Stimulated activated CD8-positive, alpha-beta memory T cell treated with anti-CD3 and anti-CD28 coated beads, Interleukin-7, amount 100 ng/mL, for 1 hour (primary cell): ENCODE data around the gene LAMA2.
"Not testable (repeated sequence)": the region's sequence is repeated elsewhere in the genome, so short reads cannot be mapped to it uniquely, and the experiment has no call there.

Experiments
- DNase-seq, 2 donors: peaks; one replicate each; pipeline ENCODE4 v3.0.0-alpha.2; 2020; ENCODE audit warnings: low read depth in 2 of 2

Gene LAMA2

GRCh38 chr6:129124347-129124746 is 241.4 kb downstream of the LAMA2 start:
- DNase-seq = no peak

DNA sequence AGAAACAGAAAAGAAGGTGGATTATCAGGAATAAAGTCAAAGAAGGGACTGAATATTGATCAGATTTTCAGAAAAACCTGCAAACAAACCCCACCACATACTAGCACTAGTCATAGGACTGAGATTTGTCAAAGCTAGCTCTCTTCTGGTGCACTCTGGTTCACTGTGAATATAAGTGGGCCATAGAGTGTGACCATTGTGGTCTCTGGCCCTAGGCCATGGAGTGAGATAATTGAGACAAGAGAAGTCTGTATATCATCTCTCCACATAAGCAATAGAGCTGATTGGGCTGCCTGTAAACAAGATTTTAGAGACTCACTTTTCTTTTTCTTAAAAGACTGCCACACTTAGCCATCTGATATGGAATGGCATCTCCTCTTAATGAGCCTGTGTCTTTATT is 247.2 kb downstream of the LAMA2 start:
- no peak for DNase-seq

GRCh38 chr6:129130959-129131681 is 248.2 kb downstream of the LAMA2 start:
- DNase-seq = no peak

- DNase-seq = no peak
These were observed 250.8 kb downstream of the LAMA2 start for GRCh38 chr6:129133770-129134192.

DNA sequence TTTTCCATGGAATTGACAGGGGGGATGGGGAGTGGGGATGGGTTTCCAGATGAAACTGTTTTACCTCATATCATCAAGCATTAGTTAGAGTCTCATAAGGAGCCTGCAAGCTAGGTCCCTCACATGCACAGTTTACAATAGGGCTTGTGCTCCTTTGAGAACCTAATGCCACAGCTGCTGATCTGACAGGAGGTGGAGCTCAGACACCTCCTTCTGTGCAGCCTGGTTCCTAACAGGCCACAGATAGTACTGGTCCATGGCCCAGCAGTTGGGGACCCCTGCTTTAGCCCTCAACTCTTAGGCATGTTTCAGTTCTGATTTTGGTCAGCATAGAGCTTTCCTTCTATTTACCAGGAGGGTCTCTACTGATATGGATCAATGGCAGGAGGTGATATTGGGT is 251.6 kb downstream of the LAMA2 start:
- no peak for DNase-seq

- no peak for DNase-seq
These were observed 252.5 kb downstream of the LAMA2 start for GRCh38 chr6:129135451-129135850.

GRCh38 chr6:129136751-129137150 is 253.8 kb downstream of the LAMA2 start:
- no peak for DNase-seq

DNA sequence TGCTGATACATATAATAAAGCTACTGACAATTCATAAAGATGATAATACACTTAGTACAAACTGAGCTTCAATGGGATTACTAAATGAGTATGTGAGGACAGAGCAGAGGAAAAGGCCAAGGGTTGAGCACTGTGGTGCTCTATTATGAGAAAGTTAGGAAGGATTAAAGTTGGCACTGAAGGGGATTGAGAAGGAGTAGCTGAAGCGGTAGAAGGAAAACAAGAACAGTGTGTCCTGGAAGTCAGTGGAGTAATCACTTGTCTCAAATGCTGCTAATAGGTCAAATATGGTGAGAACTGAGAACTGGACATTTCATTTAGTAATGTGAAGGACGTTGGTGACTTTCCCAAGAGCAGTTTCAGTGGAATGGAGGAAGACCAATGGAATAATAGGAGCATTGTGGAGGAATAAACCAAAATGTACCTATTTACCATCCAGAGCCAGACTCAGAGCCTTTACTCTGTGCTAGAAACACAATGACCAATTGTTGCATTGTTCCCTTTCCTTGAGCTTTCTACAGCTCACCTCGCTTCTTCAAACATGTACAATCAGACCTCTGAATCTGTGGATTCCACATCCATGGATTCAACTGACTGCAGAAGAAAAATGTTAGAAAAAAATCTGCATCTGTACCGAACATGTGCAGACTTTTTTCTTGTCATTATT is 255.9 kb downstream of the LAMA2 start:
- DNase-seq = no peak

GRCh38 chr6:129140526-129140925 is 257.6 kb downstream of the LAMA2 start:
- DNase-seq = no peak

DNA sequence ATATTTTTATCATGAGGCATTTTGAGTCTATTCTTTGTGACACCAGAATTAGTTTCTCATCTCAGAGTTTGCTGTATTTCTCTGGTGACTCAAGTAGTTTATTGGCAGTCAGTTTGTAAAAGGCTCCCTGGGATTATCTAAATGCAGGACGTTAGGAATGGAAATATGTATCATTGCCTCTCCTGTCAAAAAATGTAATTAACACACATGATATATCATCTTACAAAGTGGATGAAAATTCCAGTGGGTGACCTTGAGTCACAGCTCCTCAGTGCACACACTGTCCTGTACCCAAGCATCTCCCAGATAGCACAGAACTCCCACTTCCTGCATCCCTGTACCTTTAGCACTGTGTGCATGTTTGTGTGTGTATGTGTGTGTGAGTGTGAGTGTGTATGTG is 258.6 kb downstream of the LAMA2 start:
- no peak for DNase-seq

DNA sequence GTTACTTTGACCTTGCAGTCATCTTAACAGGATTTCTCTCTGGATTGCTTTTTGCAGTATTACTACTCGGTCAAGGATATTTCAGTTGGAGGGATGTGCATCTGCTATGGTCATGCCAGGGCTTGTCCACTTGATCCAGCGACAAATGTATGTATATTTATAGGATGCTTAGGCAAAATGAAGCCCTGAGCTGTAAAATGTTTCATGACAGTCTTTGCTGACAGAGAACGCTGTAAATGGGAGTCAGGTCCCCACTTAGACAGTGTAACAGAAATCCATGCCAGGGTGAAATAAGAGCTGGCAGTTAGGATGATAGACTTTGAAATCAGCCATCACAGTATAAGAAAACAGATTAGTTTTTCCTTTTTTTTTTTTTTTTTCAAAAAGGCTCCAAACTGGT is 264.0 kb downstream of the LAMA2 start:
- DNase-seq = no peak

- no peak for DNase-seq
These were observed 267.6 kb downstream of the LAMA2 start for GRCh38 chr6:129150507-129150906.

- no peak for DNase-seq
These were observed 270.3 kb downstream of the LAMA2 start for GRCh38 chr6:129153257-129153656.

- not testable (repeated sequence) for DNase-seq
These were observed 276.3 kb downstream of the LAMA2 start for GRCh38 chr6:129159242-129159641.

DNA sequence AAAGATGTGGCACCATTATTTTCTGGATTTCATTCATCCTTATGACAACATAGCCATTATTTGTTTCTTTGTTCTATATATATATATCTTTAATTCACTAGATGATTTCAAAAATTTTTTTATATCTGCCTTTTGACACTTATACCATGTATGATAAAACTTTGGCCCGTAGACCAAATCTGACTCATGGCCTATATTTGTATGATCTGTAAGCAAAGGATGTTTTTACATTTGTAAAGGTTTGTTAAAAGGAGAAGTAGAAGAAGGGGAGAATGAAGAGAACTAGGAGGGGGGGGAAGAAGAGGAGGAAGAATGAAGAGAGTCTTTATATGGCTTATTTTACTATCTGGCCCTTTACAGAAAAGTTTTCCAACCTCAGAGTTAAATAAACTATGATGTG is 279.7 kb downstream of the LAMA2 start:
- DNase-seq = no peak

DNA sequence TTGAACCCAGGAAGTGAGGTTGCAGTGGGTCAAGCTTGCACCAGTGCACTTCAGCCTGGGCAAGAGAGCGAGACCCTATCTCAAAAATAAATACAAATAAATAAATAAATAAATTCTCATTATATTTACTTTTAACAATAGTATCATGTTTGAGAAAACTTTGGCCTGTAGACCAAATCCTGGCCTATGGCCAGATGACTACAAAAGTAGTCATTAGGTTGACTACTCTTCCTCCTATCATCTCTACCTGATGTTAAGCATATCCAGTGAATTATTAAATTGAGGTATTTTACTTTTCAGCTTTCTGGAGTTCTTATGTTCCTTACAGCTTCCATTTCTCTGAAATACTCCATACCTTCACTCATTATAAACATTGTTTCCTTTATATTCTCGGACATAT is 280.6 kb downstream of the LAMA2 start:
- DNase-seq = no peak

DNA sequence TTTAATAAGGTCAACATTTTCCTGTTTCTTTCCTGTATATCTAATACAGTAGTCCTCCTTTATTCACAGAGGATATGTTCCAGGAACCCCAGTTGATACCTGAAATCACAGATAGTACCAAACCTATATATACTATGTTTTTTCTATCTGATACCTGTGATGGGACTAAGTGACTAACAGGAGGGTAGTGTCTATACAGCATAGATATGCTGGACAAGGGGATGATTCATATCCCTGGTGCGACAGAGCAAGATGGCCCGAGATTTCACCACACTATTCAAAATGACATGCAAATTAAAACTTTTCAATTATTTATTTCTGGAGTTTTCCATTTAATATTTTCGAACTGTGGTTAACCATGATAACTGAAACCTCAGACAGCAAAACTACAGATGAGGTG is 281.1 kb downstream of the LAMA2 start:
- no peak for DNase-seq

DNA sequence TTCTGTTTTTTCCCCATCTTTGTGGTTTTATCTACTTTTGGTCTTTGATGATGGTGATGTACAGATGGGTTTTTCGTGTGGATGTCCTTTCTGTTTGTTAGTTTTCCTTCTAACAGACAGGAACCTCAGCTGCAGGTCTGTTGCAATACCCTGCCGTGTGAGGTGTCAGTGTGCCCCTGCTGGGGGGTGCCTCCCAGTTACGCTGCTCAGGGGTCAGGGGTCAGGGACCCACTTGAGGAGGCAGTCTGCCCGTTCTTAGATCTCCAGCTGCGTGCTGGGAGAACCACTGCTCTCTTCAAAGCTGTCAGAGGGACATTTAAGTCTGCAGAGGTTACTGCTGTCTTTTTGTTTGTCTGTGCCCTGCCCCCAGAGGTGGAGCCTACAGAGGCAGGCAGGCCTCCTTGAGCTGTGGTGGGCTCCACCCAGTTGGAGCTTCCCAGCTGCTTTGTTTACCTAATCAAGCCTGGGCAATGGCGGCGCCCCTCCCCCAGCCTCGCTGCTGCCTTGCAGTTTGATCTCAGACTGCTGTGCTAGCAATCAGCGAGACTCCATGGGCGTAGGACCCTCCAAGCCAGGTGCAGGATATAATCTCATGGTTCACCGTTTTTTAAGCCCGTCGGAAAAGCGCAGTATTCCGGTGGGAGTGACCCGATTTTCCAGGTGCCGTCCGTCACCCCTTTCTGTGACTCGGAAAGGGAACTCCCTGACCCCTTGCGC is 289.5 kb downstream of the LAMA2 start:
- not testable (repeated sequence) for DNase-seq

- no peak for DNase-seq
These were observed 292.1 kb downstream of the LAMA2 start for GRCh38 chr6:129175066-129175465.

GRCh38 chr6:129177801-129178200 is 294.9 kb downstream of the LAMA2 start:
- DNase-seq = no peak

DNA sequence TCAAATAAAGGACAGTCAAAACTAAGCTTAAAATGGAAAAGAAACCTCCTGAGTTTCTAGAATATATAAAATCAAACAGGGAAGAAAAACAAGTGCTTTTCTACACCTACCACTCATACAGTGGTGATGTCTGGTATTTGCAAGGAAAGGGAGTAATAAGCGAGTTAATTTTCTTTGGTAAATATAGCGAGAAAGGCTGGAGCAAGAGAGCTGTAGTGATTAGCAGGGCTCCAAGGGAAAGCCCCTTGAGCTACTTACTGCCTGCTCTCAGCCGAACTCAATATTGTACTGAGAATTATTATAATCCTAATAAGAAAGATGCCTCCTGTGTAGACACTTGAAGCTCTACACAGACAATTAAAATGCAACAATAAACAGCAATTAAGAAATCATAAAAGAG is 296.3 kb downstream of the LAMA2 start:
- no peak for DNase-seq

GRCh38 chr6:129181001-129181400 is 298.1 kb downstream of the LAMA2 start:
- DNase-seq = no peak

- DNase-seq = no peak
These were observed 300.3 kb downstream of the LAMA2 start for GRCh38 chr6:129183187-129183591.
